ENCODE data around the gene TMPRSS9.

TMPRSS9 gene

DNA sequence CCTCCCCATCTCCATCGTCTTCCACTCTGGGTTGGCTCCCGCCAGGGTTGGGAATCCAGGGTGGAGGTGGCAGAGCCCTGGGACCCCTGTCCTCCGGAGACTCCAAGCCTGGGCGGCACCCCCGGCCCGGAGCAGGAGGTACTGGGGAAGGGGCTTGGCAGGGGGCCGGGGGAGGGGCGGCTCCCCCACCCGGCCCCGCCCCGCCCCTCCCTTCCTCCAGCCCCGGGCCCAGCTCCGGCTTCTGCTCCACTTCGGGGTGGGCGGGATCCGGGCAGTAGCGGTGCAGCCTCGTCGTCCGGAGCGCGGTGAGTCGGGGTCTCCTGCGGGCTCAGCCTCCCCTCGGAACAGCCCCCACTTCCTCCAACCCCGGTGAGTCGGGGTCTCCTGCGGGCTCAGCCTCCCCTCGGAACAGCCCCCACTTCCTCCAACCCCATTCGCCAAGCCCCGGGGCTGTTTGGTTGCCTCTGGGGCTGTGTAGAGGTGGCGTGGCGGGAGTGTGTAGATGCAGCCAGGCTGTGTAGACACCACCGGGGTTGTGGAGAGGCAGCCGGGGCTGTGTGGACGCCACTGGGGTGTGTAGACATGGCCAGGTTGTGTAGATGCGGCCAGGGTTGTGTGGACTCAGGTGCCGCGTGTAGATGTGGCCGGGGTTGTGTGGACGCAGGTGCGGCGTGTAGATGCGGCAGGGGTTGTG lies at the start of gene TMPRSS9:
TMPRSS9 (plus strand) TSS at position 274 of the 694 bp plus-strand sequence. CDS start 29,521 bp downstream, outside the sequence.
- no peak for DNase-seq (ENCODE audit: low read depth in 4 of 4, low spot score in 1 of 4)

DNA sequence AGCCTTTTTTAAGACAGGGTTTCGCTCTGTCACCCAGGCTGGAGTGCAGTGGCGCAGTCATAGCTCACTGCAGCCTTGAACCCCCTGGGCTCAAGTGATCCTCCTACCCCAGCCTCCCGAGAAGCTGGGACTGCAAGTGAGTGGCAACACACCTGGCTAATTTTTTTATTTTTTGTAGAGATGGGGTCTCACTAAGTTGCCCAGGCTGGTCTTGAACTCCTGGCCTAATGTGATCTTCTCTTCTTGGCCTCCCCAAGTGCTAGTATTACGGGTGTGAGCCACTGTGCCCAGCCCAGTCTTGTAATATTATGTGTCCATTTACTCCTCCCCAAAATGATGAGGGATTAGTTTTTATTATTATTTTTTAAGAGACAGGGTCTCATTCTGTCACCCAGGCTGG lies 49.0 kb upstream of the TMPRSS9 start:
- DNase-seq (ENCODE audit: low read depth in 4 of 4, low spot score in 1 of 4): no peak

DNA sequence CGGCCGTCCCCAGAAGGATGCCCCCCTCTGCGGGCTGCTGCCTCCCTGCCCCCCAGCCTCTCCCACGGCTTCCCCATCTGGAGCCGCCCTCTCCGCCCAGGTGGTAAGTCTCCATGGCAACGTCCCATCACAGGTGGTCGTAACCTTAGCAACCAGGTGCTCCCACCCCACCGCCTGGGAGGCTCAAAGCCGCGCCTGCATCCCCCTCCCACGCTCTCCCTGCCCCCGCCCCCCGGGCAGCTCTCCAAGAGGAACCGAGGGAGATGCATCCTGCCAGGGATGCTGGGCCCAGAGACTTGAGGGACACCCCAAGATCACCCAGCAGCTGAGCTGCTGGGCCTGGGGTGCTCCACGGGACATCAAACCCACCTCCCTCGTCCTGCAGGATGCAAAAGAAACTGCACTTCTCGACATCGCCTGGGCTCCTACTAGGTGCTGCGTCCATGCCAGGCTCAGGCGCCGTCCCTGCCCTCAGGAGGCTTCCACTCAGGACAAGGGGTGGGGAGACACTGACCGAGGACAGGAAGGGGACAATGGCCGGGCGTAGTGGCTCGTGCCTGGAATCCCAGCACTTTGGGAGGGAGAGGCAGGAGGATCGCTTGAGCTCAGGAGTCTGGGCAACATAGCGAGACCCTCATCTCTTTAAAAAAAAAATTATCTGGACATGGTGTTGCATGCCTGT lies 47.1 kb upstream of the TMPRSS9 start:
- DNase-seq (ENCODE audit: low read depth in 4 of 4, low spot score in 1 of 4): no peak

DNA sequence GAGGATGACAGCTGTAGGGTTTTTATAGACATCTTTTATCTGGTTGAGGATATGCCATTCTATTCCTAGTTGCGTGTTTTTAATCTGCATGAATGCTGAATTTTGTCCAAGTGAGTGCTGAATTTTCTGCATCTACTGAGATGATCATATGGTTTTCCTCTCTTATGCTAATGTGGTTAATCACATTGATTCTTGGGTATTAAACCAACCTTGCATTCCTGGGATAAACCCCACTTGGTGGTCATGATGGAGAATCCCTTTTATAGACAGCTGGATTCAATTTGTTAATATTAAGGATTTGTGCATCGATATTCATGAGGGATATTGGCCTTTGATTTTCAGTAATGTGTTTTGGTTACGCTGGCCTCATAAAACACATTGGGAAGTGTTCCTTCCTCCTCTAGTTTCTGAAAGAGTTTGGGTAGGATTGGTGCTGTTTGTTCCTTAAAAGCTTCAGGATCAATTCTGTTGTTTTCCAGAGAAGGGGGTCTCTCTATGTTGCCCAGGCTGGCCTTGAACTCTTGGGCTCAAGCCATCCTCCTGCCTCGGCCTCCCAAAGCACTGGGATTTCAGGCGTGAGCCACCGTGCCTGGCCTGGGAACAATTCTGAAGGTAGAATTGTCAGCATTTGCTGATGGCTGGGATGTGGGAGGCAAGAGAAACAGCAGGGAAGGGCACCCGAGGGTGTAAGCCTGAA lies 44.8 kb upstream of the TMPRSS9 start:
- no peak for DNase-seq (ENCODE audit: low read depth in 4 of 4, low spot score in 1 of 4)

DNA sequence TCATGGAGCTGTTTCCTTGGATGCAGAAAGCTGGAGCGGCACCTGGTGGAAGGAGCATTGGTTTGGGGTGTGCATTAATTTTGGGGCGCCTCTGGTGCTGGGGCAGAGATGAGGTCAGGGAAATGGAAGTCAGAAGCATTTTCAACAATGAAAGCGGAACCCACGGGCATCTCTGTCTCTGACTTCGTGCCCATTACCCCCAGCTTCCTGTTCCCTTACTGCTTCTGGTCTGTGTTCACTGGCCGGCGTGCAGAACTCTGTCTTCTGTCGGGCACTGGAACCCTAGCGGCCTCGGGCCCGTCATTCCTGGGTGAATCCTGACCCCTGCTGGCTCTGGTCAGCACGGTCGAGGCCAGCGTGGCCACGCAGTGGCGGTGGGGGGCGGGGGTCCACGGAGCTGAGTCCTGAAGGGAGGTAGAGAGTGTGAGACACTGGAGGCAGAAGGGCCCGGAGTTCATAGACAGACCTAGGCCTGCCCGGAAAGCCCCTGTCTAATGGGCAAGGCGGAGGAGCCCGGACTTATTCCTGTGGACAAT lies 44.2 kb upstream of the TMPRSS9 start:
- no peak for DNase-seq (ENCODE audit: low read depth in 4 of 4, low spot score in 1 of 4)

DNA sequence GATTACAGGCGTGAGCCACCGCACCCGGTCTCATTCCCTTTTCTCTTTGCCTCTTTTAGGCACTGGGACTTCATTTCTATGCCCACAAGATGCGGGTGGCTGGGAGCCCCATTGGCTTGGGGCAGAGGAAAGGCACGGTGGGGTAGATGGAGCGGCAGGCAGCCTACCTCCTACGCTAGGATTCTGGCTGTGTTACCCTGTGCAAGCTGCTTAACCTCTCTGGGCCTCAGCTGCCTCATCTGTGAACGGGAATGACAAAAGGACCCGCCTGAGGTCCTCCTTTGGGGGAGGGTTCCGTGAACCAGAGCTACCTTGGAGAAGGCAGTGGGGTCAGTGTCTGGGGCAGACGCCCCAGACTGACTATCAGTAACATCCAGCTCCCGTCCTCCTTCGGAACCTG lies 42.8 kb upstream of the TMPRSS9 start:
- no peak for DNase-seq (ENCODE audit: low read depth in 4 of 4, low spot score in 1 of 4)

DNA sequence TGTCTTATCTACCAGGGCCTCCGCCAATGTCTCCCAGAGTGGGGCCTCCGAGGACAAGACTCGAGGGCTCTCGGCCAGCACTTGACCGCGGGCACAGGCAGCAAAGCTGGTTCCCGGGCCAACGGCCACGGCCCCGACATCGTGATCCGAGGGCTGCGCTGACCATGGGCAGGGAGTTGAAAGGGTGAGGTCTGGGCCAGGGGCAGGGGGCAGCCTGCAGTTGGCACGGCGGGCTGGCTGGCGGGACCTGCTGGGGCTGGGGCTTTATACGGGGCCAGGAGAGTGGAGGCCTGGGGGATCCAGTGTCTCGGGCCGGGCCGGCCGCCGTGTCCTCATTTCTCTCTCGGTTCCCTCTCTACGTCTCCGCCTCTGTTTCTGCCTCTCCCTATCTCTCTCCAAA lies 42.3 kb upstream of the TMPRSS9 start:
- DNase-seq (ENCODE audit: low read depth in 4 of 4, low spot score in 1 of 4): no peak

DNA sequence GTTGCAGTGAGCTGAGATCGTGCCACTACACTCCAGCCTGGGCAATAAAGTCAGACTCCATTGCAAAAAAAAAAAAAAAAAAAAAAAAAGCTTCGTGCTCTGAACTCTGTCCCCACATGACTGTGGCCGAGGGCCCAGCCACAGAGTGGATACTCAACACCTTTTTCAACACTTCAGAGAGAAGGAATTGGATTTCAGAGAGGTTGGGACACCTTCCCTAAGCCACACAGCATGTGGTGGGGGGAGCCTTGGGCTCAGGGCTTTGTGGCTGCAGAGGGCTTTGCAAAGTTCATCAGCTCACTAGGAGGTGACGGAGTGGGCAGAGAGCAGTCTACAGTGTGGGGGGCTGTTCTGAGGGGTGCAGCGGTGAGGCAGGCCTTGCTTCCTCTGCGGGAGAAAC lies 41.1 kb upstream of the TMPRSS9 start:
- DNase-seq (ENCODE audit: low read depth in 4 of 4, low spot score in 1 of 4): no peak

DNA sequence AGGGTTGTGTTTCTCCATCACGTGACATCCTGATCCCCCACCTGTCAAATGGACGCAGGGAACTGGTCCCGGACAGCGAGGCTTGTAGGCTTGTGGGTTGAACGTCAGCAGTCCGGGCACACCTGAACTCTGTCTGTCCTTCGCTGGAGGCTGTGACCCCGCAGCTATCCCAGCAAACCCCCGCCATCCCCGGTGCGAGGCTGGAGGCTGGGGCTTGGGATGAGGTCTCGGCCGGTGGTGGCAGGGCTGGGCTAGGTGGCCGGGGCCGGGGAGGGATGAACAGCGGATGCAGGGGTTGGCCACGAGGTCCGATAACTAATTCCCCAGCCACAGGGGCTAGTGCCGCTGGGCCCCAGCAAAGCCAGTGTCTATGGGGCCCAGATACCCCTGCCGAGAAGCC lies 40.5 kb upstream of the TMPRSS9 start:
- DNase-seq (ENCODE audit: low read depth in 4 of 4, low spot score in 1 of 4): no peak

DNA sequence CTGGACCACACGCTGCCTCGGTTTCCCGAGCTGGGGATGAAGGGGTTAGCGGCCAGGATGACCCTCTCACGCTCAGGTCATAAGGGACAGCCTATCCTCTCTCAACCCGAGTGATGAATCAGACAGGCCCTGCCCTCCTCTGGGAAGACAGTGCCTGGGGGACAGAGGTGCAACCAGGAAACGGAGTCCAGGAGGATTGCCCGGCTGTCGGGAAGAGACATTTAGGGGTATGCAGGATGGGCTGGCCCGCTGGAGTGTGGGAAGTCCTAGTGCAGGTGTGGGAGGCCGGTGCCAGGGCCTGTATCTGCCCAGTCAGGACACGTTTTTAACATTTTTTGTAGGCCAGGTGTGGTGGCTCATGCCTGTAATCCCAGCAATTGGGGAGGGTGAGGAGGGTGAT lies 40.0 kb upstream of the TMPRSS9 start:
- DNase-seq (ENCODE audit: low read depth in 4 of 4, low spot score in 1 of 4): no peak

DNA sequence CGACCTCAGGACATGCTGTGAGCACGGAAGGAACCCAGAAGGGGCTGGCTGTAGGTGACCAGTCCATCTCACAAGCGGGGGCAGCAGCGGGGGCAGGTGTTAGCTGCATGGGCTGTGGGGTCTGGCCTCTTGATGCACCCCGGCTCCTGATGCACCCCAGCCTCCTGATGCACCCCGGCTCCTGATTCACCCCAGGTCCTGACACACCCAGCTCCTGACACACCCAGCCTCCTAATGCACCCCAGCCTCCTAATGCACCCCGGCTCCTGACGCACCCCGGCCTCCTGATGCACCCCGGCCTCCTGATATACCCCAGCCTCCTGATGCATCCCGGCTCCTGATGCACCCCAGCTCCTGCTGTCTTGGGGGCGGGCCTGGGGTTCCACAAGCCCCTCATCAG lies 39.1 kb upstream of the TMPRSS9 start:
- DNase-seq (ENCODE audit: low read depth in 4 of 4, low spot score in 1 of 4): no peak

DNA sequence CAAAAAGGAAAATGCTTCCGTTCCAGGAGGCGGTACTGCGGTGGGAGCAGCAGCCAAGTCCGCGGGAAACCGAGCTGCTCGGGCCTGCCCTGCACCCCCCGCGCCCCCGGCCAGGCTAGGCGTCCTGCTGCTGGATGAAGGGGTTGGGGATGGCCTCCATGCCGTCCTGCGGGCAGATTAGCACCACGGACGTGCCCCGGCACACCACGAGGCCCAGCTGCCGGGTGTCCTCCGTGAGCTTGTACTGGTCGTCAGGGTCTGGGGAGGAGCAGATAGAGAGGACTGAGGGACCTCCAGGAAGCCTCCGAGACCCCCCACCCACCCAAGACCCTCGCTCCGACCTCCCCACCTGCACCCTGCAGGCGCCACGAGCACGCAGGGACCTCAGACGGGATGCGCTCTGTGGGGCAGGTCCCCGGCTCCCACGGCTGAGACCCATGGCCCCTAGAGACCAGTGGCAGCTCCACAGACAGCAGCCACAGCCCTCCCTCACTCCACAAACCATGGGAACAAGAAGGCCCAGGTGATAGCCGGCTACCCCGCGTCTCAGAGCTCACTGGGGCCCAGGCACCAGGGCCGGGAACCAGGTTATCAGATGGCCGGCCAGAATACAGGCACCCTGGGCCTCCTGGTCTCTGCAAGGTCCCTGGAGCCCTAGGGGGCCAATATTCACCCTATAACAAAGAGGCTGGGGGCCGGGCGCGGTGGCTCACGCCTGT lies 38.3 kb upstream of the TMPRSS9 start:
- no peak for DNase-seq (ENCODE audit: low read depth in 4 of 4, low spot score in 1 of 4)

DNA sequence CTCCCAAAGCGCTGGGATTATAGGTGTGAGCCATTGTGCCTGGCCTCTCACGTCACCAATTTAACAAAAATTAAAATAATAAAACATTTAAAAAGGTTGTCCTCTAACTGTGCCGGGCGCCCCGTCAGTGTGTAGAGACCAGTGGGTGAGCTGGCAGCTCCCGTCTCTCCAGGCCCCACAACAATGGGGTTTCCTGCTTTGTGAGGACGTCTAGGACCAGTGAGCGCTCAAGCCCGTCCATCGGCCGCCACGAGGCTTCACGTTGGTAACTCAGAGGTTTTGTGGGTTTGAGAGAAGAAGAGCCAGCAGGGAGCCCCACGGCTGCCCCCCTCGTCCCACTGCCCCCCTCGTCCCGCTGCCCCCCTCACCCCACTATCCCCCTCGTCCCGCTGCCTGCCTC lies 36.4 kb upstream of the TMPRSS9 start:
- no peak for DNase-seq (ENCODE audit: low read depth in 4 of 4, low spot score in 1 of 4)

DNA sequence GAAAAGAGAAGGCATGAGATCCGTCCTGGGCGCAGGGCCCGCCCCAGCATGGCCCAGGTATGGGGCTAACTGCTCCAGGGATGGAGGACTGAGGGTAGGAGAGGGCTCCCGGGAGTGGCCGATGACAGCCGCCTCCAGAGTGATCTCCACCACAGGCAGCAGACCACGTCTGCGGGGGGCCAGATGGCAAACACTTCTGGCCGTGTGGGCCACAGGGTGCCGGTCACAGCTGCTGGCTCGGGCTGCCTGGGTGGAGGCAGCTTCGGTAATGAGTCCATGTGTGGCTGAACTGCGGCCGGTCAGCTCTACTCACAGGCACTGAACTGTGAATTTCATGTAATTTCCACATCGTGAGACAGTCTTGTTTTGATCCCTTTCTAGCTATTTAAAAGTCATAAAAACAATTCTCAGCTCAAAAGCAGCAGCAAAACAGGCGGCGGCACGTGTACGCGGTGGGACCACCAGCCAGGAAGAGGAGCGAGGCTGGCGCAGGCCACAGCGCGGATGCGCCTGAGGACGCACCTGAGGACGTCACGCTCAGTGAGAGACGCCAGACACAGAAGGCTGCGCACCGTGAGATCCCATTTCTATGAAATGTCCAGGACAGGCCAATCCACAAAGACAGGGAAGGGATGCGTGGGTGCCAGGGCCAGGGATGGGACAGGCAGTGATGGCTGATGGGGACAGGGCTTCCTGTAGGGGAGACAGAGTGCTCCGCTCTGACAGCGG lies 35.7 kb upstream of the TMPRSS9 start:
- no peak for DNase-seq (ENCODE audit: low read depth in 4 of 4, low spot score in 1 of 4)

DNA sequence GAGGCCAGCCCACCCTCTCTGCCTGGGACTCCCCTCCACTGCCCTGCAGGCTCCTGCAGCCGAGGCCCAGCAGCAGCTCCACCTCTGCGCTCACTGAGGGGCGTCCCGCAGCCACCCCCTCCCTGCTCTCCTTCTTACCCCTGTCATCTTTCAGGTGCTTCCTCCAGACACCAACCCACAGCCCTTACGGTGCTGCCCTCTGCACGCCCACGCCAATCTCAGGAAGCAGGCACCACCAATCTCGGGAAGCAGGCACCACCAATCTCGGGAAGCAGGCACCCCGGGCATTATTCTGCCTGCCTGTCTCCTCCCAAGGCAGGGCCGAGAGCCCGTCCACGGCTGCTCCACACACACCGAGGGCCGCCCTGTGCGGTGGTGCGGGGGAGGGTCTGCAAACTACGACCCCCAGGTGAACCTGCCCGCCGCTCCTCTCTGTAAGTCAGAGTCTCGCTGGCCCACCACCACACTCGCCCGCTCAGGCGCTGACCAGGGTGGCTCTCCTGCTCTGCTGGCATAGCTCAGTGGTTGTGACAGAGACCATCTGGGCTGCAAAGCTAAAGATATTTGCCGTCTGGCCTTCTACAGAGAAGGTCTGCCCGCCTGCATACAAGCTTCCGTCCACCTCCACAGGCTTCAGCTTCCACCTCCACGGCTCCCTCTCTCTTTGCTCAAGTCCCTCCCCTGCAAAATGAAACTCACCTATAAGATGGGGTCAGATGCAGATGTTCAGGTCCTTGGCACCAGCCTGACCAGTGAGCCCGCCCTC lies 34.6 kb upstream of the TMPRSS9 start:
- no peak for DNase-seq (ENCODE audit: low read depth in 4 of 4, low spot score in 1 of 4)

DNA sequence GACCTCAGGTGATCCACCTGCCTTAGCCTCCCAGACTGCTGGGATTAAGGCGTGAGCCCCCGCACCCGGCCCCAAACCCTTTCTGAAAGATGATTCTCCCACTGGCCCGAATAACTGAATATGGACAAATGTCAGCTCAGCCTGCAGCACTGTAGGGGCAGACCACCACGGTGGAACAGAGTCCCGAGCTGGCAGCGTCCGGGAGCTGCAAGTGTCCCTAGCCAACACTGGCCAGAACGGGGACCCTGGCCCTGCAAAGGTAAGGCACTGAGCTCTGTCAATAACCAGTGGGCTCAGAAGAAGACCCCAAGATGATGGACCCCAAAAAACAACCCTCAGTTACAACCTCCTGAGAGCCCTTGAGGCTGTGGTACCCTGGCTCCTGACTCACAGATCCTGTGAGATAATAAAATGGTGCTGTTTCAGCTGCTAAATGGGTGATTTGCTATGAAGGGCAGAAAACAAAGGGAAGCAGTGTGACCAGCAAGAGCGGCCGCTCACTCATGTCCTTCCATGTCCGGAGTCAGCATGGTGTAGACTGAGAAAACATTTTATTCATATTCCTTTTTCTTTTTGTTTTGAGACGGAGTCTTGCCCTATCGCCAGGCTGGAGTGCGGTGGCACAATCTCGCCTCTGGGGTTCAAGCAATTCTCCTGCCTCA lies 33.2 kb upstream of the TMPRSS9 start:
- no peak for DNase-seq (ENCODE audit: low read depth in 4 of 4, low spot score in 1 of 4)

DNA sequence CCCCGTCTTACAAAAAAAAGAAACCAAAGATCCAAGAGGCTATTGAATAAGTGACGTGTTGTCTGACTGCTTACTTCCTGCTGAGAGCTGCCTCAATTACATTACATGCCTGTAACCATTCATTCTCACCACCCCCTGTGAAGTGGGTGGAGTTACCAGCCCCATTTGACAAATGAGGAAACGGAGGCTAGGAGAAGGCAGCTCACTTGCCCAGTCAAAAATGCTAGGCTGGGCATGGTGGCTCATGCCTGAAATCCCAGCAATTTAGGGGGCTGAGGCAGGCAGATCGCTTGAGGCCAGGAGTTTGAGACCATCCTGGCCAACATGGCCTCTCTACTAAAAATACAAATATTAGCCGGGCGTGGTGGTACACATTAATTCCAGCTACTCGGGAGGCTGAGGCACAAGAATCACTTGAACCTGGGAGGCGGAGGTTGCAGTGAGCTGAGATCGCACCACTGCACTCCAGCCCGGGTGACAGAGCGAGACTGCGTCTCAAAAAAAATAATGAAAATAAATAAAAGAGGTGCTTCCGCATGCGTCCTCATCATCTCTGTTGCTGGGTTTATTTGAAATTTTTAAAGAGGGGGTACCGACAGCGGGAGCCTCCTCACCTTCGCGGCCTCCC lies 32.2 kb upstream of the TMPRSS9 start:
- DNase-seq (ENCODE audit: low read depth in 4 of 4, low spot score in 1 of 4): peak; percentile 20 to 59 (median 34)

DNA sequence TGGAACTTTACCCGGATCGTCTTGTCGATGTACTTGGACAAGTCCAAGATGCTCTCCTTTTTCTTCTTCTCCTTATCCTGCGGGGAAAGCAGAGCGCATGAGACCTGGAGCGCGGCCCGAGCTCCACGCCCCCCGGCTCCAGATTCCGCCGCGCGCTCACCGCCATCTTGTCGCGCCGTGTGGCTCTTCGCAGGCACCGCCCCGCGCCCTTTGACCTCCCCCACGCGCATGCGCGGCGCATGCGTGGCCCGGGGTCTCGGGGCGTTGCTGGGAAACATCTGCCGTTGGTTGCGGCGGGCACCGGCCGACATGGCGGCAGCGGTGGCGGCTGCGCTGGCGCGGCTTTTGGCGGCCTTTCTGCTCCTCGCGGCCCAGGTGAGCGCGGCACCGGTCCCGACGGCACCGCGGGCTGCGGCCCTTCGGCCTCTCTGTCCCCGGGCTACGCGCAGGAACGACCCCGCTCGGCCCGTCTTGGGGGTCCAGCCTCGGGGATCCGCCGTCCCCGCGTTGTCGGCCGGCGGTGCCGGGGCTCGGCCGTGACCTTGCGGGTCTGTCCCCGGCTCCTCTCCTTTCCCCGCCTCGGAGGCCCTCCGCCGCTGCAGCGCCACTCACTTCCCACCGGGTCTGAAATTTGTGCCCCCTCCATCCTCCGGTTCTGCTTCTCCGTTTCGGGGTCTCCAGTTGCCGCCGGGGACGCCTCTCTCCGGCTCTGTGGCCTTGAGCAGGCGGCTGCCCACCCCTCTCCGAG lies 31.5 kb upstream of the TMPRSS9 start, which contains the start of the genes LSM7 and SPPL2B:
LSM7 (minus strand) TSS at position 186 of the 748 bp plus-strand sequence; CDS start at position 166, 20 bp downstream.
SPPL2B (plus strand) TSS at position 284 of the 748 bp plus-strand sequence; CDS start at position 310, 26 bp downstream.
- peak; percentile 81 to 86 (median 85) for DNase-seq (ENCODE audit: low read depth in 4 of 4, low spot score in 1 of 4)

Measured in stimulated activated CD4-positive, alpha-beta T cell treated with anti-CD3 and anti-CD28 coated beads, Interleukin-1b, Interleukin-23, amount 100 ng/mL, for 24 hours (primary cell).